K562 (cell line): ENCODE measurements around the gene VPS11. TPM values are rescaled to one million over a fixed set of nuclear protein-coding genes. Genes with fewer than 3 reads are reported as not detected.
"Not testable (repeated sequence)": the region's sequence is repeated elsewhere in the genome, so short reads cannot be mapped to it uniquely, and the experiment has no call there.

Source experiments
- ATAC-seq: fragments of 200-7000 bp; cut with Tn5 transposase; 3 replicates; pipeline ENCODE4 v1.9.1; 2020; ENCODE audit warnings: moderate library complexity
- BruUV-seq: library from RNA; stranded (reverse); fragments of 400-500 nt; replicated peaks from 2 replicates; lab custom pipeline; 2021; lab: Mats Ljungman, UMichigan
- CTCF ChIA-PET: fragments of 300-600 bp; formaldehyde crosslinking; extraction: SDS; loops from one replicate; lab custom pipeline; 2021; ENCODE audit warnings: low intra/inter-chr PET ratio; lab: Yijun Ruan, JAX
- POLR2A ChIA-PET: fragments of 300-600, 350-650 bp; sonication (Branson Sonifier 250); formaldehyde crosslinking; extraction: SDS; loops from one replicate; lab custom pipeline; 2021; ENCODE audit warnings: antibody characterized with exemption, inconsistent platforms; lab: Yijun Ruan, JAX
- DNase-seq, 4 experiments: peaks; one replicate each; pipeline versions ENCODE4 v3.0.0 to v3.0.0-alpha.2; 2011 to 2018; ENCODE audit warnings: low spot score in 3 of 4, mixed read lengths in 3 of 4; ENCODE audit errors: extremely low read depth in 1 of 4
- FAIRE-seq: peaks from 2 replicates; lab custom pipeline; 2011; peaks lifted over from hg19 to GRCh38; lab: Jason Lieb, UNC
- H2AFZ ChIP-seq: 2 replicates; pipeline ENCODE4 v1.6.0; 2011; ENCODE audit warnings: low read depth, low read length, control low read depth, inconsistent platforms
- H3K27ac ChIP-seq: fragments of 200-600 bp; 3 replicates; pipeline ENCODE4 v1.8.0; 2011; ENCODE audit warnings: low read depth, mild to moderate bottlenecking, control low read depth, inconsistent platforms, low read length, moderate library complexity, mixed read lengths; ENCODE audit errors: extremely low read depth
- H3K27me3 ChIP-seq, 2 experiments: fragments of 300-600 bp in 1 of 2; 2 replicates in 1 of 2; 3 replicates in 1 of 2; pipeline versions ENCODE4 v1.6.0 to v1.8.0; 2011; ENCODE audit warnings: inconsistent platforms in 2 of 2, low read length in 2 of 2, mild to moderate bottlenecking in 1 of 2, mixed read lengths in 1 of 2, moderate library complexity in 1 of 2; ENCODE audit not compliant: control insufficient read depth in 2 of 2, insufficient read depth in 2 of 2
- H3K36me3 ChIP-seq: fragments of 300-600 bp; 3 replicates; pipeline ENCODE4 v1.8.0; 2011; ENCODE audit warnings: mild to moderate bottlenecking, low read length, inconsistent platforms; ENCODE audit not compliant: control insufficient read depth, insufficient read depth
- H3K4me1 ChIP-seq, 2 experiments: fragments of 200-600 bp in 1 of 2; replicated peaks in 1 of 2; 2 replicates in 1 of 2; 3 replicates in 1 of 2; pipeline versions ENCODE4 v1.5.1 to v1.8.0; 2011; ENCODE audit warnings: inconsistent platforms in 2 of 2, low read length in 2 of 2, mild to moderate bottlenecking in 1 of 2, mixed read lengths in 1 of 2, moderate library complexity in 1 of 2; ENCODE audit not compliant: control insufficient read depth in 2 of 2, insufficient read depth in 2 of 2
- H3K4me2 ChIP-seq: 2 replicates; pipeline ENCODE4 v1.6.1; 2011; ENCODE audit warnings: low read length, control low read depth, inconsistent platforms, mixed read lengths; ENCODE audit not compliant: insufficient read depth
- H3K4me3 ChIP-seq: fragments of 200-600 bp; sonication (generic), shearing (Covaris generic); 2 replicates; pipeline ENCODE4 v1.5.1; 2016; ENCODE audit warnings: control low read depth, inconsistent platforms
- H3K79me2 ChIP-seq: fragments of 200-600 bp; 3 replicates; pipeline ENCODE4 v1.8.0; 2011; ENCODE audit warnings: low read length, inconsistent platforms; ENCODE audit not compliant: control insufficient read depth, insufficient read depth
- H3K9ac ChIP-seq, 2 experiments: 2 replicates each; pipeline versions ENCODE4 v1.6.0 to v1.6.1; 2011; ENCODE audit warnings: low read depth in 2 of 2, low read length in 2 of 2, control low read depth in 1 of 2, inconsistent platforms in 1 of 2, mild to moderate bottlenecking in 1 of 2, mixed read lengths in 1 of 2; ENCODE audit not compliant: insufficient read depth in 1 of 2
- H3K9me1 ChIP-seq: one replicate; pipeline ENCODE4 v1.6.0; 2011; ENCODE audit warnings: inconsistent platforms, mild to moderate bottlenecking, low read length, moderate library complexity; ENCODE audit not compliant: control insufficient read depth, insufficient read depth
- H3K9me3 ChIP-seq: replicated peaks from 2 replicates; pipeline ENCODE4 v1.5.1; 2011; ENCODE audit warnings: low read depth, low read length, inconsistent platforms; ENCODE audit not compliant: control insufficient read depth, insufficient read depth
- H4K20me1 ChIP-seq: replicated peaks from 2 replicates; pipeline ENCODE4 v1.6.1; 2011; ENCODE audit warnings: low read length, inconsistent platforms, mixed read lengths; ENCODE audit not compliant: control insufficient read depth, insufficient read depth
- ZFX ChIP-seq: sonication (generic); formaldehyde crosslinking; IDR thresholded peaks from 2 replicates; pipeline ENCODE4 v1.8.0; 2022; ENCODE audit warnings: mild to moderate bottlenecking, missing genetic modification reagents, moderate library complexity
- WGBS: fragments of 100-300 bp; shearing (Covaris generic); methylation state at CpG from one replicate; pipeline ENCODE4 v1.1.6; 2016; ENCODE audit warnings: low coverage, mixed read lengths; ENCODE audit not compliant: insufficient coverage; ENCODE audit errors: missing lambda C conversion rate; 5-methylcytosine and 5-hydroxymethylcytosine counted together
- in situ Hi-C: fragments of 300-500 bp; cut with MboI; formaldehyde crosslinking; loops from 4 replicates; pipeline ENCODE4 v1.15.0; 2018; ENCODE audit warnings: inconsistent platforms, mixed read lengths
- intact Hi-C: fragments of 100-400 bp; cut with micrococcal nuclease; formaldehyde crosslinking; loops from 2 replicates; pipeline ENCODE4 v1.14.2; 2022
- polyA plus RNA-seq, 8 experiments: library from polyadenylated mRNA; depleted of rRNA in 4 of 8; stranded (reverse) in 5 of 8; unstranded in 3 of 8; fragments of >200 nt; fragmentation: Nextera tagmentation in 2 of 8; fragmentation: Illumina TruSeq in 1 of 8; extraction: Ambion mirVana in 2 of 8; extraction: Trizol in 1 of 8; gene quantifications; 2 replicates each; pipeline versions ENCODE4 v1.2.1 to v1.2.3, GENCODE V29; 2011 to 2014; ENCODE audit warnings: inconsistent platforms in 1 of 8, missing spikeins in 1 of 8
- total RNA-seq, 7 experiments: library from RNA; depleted of rRNA in 6 of 7; stranded (reverse); fragments of >200 nt in 6 of 7; fragmentation: Illumina TruSeq in 2 of 7; extraction: Trizol in 2 of 7; gene quantifications; 2 replicates each; pipeline versions ENCODE4 v1.2.1 to v1.2.3, GENCODE V29; 2011 to 2021; ENCODE audit warnings: low replicate concordance in 1 of 7
- TF ChIP-seq, protein P1 (sequence below): fragments of 450-650 bp; formaldehyde crosslinking; IDR thresholded peaks from 2 replicates; pipeline ENCODE4 v1.4.0; 2020; ENCODE audit warnings: mild to moderate bottlenecking, moderate library complexity

Gene VPS11
- total and polyA plus RNA-seq, 9 of the 15 experiments (the other 6 are each of a cell fraction or from before 2014, with no cell fraction given) = 14.1 to 35.5 (median 27.5) TPM

DNA sequence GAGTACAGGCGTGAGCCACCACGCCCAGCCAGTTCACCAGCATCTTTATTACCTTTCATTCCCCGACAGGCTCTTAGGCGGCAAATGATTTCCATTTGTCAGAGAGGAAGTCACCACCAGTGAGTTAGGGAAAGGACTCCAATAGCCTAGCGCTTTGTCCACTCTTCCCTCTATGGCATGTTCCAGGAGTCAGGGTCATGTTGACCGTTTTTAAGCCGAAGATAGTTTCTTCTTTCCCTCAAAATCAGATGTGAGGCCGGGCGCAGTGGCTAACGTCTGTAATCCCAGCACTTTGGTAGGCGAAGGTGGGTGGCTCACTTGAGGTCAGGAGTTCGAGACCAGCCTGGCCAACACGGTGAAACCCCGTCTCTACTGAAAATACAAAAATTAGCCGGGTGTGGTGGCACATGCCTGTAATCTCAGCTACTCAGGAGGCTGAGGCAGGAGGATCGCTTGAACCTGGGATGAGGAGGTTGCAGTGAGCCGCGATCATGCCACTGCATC is 35.6 kb downstream of the VPS11 start:
- H3K27me3 ChIP-seq, H3K4me2 ChIP-seq, H3K9me1 ChIP-seq, DNase-seq, H4K20me1 ChIP-seq, CTCF ChIA-PET, H3K9me3 ChIP-seq, BruUV-seq, FAIRE-seq, H3K4me3 ChIP-seq, ATAC-seq: not testable (repeated sequence)
- peaks cover 17% of the 10 kb centered on the region for H3K36me3 ChIP-seq
- peaks cover 47% of the 10 kb centered on the region for H3K79me2 ChIP-seq
- peak overlapping the region; percentile 31; the same call in 1 of the 3 replicates for H3K27ac ChIP-seq
- peaks cover 36 to 50% of the 10 kb centered on the region in 2 experiments for H3K4me1 ChIP-seq
- intact Hi-C loops = loop anchor here (2.0 to 5.0 kb wide), 5 partner anchors 18 to 220 kb away; partner anchors contain the start of genes HINFP, RPS25 and TRAPPC4
- WGBS = 87% methylated on average over 16 of the region's 18 CpGs
- in situ Hi-C loops = loop anchor here (5.0 kb wide), 1 partner anchor 94 kb away; no protein-coding TSS in a partner anchor
- 0 out of 2 replicates have a peak overlapping the region, but pooled peaks have one; percentile 14 for H2AFZ ChIP-seq
- H3K9ac ChIP-seq = peak overlapping the region in 1 of 2 experiments; percentile 72; a peak in 2 of 4 replicates
- 0 out of 2 replicates have a peak, but pooled peaks have one; percentile 17 for TF ChIP-seq ZFX (CRISPR knock-in tag)
- POLR2A ChIA-PET = interaction anchor here (0.9 to 1.7 kb wide), 6 partner anchors 9 to 235 kb away, joined by 3 to 7 read pairs (median 4); no protein-coding TSS in a partner anchor

DNA sequence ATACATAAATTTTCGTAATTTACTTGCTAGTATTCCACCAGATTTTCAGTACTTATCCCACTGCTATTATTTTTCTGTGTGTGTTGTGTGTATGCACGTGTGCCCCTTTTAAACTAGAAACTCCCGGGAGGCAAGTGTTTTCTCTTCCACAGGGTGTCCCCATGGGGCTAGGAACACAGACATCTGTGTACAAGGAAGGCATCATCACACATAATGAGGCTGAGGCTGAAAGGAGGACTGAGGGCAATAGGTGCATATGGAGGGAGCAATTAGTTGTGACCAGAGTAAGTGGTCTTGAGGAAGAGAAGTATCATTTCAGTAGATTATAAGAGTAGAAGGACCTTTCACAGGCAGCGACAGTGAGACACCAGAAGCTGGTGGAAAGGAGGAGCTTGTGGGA is 36.2 kb downstream of the VPS11 start:
- H3K36me3 ChIP-seq = peaks cover 11% of the 10 kb centered on the region; the same call in 2 of the 3 replicates
- no peaks in the 10 kb centered on the region for H3K9me3 ChIP-seq
- no TSS peak for BruUV-seq
- peaks cover 38 to 50% of the 10 kb centered on the region in 2 experiments for H3K4me1 ChIP-seq
- DNase-seq = peak in 2 of 4 experiments; percentile 33 to 62
- FAIRE-seq = peak; percentile 61
- H3K27ac ChIP-seq = no peak overlapping the region
- peak overlapping the region; percentile 15; the same call in 1 of the 2 replicates for H2AFZ ChIP-seq
- ATAC-seq = no peak
- peaks cover 2% of the 10 kb centered on the region; the same call in 1 of the 2 replicates for H4K20me1 ChIP-seq
- H3K79me2 ChIP-seq = peaks cover 53% of the 10 kb centered on the region
- ChIA-PET CTCF (interaction anchor here (0.6 to 0.8 kb wide), 2 partner anchors 217 to 219 kb away, joined by 3 read pairs; no protein-coding TSS in a partner anchor), POLR2A (interaction anchor here (1.0 kb wide), 1 partner anchor 10 kb away, joined by 4 read pairs; no protein-coding TSS in a partner anchor)
- no peak overlapping the region for H3K9ac ChIP-seq
- H3K4me2 ChIP-seq = no peak overlapping the region
- H3K27me3 ChIP-seq = no peaks in the 10 kb centered on the region
- H3K4me3 ChIP-seq = no peak overlapping the region
- intact Hi-C loops = loop anchor here (1.0 to 5.0 kb wide), 6 partner anchors 17 to 219 kb away; partner anchors contain the start of genes HINFP, RPS25 and TRAPPC4
- in situ Hi-C loops = loop anchor here (5.0 kb wide), 1 partner anchor 94 kb away; no protein-coding TSS in a partner anchor
- 23% methylated on average over 4 of the region's 4 CpGs for WGBS
- H3K9me1 ChIP-seq = no peaks in the 10 kb centered on the region
- peak; percentile 16; the same call in 1 of the 2 replicates for TF ChIP-seq ZFX (CRISPR knock-in tag)
- TF ChIP-seq, protein P1, sequence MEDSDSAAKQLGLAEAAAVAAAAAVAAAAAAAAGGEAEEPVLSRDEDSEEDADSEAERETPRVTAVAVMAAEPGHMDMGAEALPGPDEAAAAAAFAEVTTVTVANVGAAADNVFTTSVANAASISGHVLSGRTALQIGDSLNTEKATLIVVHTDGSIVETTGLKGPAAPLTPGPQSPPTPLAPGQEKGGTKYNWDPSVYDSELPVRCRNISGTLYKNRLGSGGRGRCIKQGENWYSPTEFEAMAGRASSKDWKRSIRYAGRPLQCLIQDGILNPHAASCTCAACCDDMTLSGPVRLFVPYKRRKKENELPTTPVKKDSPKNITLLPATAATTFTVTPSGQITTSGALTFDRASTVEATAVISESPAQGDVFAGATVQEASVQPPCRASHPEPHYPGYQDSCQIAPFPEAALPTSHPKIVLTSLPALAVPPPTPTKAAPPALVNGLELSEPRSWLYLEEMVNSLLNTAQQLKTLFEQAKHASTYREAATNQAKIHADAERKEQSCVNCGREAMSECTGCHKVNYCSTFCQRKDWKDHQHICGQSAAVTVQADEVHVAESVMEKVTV (CRISPR knock-in tag) = peak; percentile 39; the same call in 1 of the 2 replicates
